ENCODE results near the gene TSPAN18.

DNA sequence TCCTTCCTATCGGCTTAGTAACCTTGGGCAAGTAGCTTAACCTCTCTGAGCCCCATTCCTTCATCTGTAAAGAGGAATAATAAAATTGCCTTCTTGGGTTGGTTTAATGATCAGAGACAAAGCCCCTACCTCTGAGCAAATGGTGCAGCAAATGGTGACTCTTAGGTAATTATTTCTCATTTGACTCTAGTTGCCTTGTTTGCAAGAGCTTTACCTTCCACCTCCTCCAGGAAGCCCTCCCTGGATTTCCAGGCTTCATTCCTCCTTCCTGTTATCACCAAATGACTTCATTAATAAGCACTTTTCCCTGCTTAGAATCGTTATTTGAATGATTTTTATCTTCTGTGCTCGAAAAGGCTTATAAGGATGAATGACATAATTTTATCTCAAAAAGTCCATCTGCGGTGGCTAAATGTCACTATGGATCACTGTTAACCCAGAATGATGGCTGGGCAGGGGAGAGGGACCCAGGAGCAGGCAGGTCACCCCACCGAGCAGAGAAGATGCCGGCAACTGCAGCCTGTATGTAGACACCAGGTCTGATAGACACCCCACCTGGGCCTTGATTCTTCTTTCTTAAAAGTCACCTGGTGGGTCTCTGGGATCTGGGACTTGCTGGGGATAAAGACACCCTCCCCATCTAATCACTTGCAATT, 106.6 kb downstream of the TSPAN18 start:
- TF ChIP-seq POLR2A (IDR thresholded peaks at IDR 0.05): no peak
- TF ChIP-seq, protein P1, sequence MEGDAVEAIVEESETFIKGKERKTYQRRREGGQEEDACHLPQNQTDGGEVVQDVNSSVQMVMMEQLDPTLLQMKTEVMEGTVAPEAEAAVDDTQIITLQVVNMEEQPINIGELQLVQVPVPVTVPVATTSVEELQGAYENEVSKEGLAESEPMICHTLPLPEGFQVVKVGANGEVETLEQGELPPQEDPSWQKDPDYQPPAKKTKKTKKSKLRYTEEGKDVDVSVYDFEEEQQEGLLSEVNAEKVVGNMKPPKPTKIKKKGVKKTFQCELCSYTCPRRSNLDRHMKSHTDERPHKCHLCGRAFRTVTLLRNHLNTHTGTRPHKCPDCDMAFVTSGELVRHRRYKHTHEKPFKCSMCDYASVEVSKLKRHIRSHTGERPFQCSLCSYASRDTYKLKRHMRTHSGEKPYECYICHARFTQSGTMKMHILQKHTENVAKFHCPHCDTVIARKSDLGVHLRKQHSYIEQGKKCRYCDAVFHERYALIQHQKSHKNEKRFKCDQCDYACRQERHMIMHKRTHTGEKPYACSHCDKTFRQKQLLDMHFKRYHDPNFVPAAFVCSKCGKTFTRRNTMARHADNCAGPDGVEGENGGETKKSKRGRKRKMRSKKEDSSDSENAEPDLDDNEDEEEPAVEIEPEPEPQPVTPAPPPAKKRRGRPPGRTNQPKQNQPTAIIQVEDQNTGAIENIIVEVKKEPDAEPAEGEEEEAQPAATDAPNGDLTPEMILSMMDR (IDR thresholded peaks at IDR 0.05): no peak

Measured in breast epithelium (tissue), 3 donors.